ENCODE results near the gene CD34.
A peak's percentile ranks its signal among the peaks of the same experiment; 100 is the strongest.
"Not testable (repeated sequence)": the region's sequence is repeated elsewhere in the genome, so short reads cannot be mapped to it uniquely, and the experiment has no call there.

CD34 gene

DNA sequence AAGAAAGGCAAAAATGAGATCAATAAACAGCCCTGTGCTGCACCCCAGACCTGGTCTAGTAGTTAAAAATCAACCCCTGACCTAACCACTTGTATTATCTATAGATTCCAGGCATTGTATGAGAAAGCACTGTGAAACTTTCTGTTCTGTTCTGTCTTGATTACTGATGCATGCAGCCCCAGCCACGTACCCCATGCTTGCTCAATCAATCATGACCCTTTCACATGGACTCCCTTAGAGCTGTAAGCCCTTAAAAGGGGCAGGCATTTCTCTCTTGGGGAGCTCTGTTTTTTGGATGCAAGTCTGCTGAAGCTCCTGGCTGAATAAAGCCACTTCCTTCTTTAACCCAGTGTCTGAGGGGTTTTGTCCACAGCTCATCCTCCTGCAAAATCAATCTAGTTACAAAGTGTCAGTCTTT lies 24.2 kb upstream of the CD34 start:
- no peak overlapping the region for H3K27ac ChIP-seq
- H3K4me3 ChIP-seq = no peak overlapping the region

DNA sequence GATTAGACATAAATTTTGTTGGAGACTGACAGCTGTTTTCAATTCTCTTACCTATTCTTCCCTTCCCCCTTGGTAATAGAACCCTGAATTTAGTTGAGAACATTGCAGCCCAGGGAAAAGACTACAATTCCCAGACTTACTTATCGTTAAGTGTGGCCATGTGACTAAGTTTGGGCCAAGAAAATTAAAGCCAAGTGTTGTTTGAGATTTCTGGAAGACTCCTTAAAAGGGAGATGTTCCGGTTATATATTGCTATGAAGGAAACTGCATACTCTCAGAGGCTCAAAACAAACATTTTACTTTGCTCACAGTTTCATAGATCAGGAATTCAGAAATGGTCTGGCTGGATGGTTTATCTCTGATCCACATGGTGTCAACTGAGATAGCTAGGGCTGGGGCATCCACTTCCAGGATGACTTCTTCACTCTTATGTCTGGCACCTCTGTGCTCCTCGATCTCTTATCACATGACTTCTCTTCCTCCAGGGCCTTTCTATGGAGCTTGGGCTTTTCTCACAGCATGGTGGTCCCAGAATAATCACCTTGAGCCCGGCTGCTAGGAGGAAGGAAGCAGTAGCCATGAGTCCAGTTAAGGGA lies 22.4 kb upstream of the CD34 start:
- Histone ChIP-seq H3K4me3 (no peak overlapping the region), H3K27ac (no peak overlapping the region)

DNA sequence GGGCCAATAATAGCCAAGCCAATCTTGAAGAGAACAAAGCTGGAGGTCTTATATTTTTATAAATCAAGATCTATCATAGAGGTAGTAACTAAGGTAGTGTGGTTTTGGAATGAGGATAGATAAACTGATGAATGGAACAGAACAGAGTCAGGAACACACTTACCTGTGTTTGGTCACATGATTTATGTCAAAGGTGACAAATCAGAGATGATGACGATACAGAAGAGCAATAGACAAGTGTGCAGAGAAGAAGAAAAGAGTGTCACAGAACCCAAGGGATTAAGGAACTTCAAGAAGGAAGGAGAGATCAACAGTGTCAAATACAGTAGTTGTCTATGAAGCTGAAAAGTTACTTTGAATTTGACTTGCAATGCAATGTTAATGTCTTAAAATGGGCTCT lies 16.1 kb upstream of the CD34 start:
- no peak overlapping the region for H3K4me3 ChIP-seq
- H3K27ac ChIP-seq = no peak overlapping the region

DNA sequence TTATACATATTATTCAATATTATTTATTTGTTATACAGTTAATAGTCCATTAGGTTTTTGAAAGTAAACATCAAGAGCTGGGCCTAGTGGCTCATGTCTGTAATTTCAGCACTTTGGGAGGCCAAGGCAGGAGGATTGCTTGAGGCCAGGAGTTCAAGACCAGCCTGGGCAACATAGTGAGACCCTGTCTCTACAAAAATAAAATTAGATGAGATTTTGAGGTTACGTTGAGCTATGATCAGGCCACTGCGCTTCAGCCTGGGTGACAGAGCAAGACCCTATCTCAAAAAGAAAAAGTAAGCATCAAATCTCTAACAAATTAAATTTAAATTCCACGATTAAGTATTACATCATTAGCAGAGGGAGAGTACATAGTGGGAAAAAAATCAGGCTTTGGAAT lies 15.0 kb upstream of the CD34 start:
- peak overlapping the region in 2 of 21 experiments; percentile 33 to 51 for H3K27ac ChIP-seq
- not testable (repeated sequence) for H3K4me3 ChIP-seq

DNA sequence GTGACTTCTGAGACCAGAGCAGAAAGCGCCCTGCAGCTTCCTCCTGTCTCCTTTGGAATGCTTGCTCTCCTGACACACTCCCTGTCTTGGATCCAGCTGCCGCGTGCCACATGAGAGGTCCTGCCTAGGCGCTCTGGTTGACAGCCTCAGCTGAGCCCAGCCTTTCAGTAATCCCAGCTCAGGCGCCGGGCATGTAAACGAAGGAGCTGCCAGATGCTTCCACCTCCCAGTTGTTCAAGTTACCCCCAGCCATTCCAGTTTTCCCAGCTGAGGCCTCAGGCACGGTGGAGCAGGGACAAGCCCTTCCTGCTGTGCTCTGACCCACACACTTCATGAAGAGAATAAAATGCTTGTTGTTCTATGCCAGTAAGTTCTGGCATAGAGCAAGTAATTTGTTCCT lies 14.3 kb upstream of the CD34 start:
- Histone ChIP-seq H3K4me3 (no peak overlapping the region), H3K27ac (peak overlapping the region in 9 of 21 experiments; percentile 2 to 64 (median 41))

DNA sequence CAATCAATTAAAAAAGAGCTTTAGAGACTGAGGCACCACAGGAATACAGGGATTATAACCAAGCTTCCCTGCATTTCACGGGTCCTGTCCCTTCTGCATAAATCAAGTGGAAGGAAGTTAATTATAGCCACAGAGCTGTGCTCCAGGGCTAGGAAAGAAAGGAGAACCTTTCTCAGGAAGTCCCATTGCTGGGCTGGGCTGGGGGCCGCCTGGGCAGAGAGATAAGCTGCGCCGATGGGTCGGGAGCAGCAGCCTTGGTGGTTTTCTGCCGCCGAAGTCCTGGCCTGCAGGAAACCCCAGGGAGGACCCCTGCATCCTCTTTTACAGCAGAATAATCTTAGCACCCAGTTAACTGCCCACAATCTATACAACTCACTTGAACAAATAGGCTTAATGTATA lies 12.6 kb upstream of the CD34 start:
- H3K4me3 ChIP-seq = no peak overlapping the region
- H3K27ac ChIP-seq = peak overlapping the region in 2 of 21 experiments; percentile 3 to 14

DNA sequence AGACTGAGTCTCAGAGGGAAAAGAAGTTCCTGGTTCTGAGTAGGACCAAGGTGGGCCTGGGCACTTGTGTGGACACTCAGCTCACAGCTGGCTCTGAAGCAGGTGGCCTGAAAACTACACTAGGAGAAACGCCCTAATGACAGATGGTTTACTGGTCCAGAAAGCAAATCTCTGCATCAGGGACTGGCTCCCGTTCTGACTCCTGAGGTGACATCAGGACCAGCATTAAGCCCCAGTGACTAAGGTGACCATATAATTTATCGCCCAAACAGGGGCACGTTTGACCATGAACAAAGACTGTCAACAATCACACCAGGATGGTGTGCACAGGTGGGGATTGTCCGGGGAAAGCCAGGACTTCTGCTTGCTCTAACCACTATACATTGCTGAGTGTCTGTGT lies 12.2 kb upstream of the CD34 start:
- Histone ChIP-seq H3K27ac (peak overlapping the region in 3 of 21 experiments; percentile 3 to 31 (median 21)), H3K4me3 (no peak overlapping the region)

DNA sequence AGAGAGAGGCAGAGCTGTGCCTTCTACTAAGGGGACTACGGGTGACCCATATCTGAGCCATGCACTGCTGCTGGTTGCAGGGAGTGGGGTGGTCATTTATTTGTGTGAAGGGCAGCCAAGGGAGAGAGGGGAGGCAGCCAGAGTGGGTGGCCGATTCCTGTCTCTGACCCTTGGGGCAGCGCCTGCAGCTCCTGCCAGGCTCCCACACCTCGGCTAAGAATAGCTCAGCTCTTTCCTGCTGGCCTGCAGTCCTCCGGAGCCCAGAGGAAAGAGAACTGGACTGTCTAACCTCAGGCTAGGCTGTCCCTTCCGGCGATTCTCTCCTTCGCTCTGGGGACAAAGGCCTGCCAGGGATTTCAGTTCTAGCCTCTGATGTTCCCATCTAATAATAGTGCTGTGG lies 11.6 kb upstream of the CD34 start:
- H3K27ac ChIP-seq = peak overlapping the region in 3 of 21 experiments; percentile 3 to 31 (median 21)

DNA sequence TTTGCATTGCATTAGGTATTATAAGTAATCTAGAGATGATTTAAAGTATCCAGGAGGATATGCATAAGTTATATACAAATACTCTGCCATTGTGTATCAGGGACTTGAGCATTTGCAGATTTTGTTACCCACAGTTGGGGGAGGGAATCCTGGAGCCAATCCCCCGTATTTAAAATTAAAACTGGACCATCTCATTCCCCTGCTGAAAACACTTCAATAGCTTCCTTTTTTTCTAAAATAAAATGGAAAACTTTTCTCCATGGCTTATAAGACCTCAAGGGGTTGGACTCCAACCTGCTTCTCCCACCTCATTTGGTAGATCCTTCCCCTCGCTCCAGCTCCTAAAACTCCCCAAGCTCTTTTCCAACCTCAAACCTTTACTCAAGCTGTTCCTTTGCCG lies 10.4 kb upstream of the CD34 start:
- no peak overlapping the region for H3K4me3 ChIP-seq
- H3K27ac ChIP-seq = no peak overlapping the region

More for the DNA sequence above, 11.6 kb upstream of the CD34 start:
- no peak overlapping the region for H3K4me3 ChIP-seq

DNA sequence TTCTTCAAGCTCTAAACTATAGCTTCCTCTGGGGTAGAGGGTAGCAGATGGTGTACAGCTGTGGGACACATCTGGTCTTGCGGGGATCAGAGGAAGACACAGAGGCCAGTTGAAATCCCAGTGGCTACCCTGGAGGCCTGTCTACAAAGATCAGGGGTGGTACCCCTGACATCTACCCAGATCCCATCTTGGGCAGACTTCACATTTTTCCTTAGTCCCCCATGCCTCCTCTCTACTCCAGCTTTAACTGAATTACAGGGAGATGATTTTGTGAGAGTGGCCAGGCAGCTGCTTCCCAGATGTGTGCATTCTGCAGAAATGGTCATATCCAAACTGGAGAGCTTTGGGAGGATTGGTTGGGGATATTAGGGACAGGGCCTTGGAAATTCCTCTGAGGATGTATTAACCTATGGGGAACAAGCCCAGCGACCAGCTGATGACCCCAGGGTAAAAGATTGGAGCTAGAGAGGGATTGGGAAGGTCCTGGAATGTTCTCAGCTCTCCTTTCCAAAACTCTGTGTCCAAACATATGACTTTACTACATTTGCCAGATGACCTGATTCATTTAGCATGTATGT lies 9.6 kb upstream of the CD34 start:
- peak overlapping the region in 5 of 21 experiments; percentile 2 to 48 (median 25) for H3K27ac ChIP-seq
- H3K4me3 ChIP-seq = no peak overlapping the region

DNA sequence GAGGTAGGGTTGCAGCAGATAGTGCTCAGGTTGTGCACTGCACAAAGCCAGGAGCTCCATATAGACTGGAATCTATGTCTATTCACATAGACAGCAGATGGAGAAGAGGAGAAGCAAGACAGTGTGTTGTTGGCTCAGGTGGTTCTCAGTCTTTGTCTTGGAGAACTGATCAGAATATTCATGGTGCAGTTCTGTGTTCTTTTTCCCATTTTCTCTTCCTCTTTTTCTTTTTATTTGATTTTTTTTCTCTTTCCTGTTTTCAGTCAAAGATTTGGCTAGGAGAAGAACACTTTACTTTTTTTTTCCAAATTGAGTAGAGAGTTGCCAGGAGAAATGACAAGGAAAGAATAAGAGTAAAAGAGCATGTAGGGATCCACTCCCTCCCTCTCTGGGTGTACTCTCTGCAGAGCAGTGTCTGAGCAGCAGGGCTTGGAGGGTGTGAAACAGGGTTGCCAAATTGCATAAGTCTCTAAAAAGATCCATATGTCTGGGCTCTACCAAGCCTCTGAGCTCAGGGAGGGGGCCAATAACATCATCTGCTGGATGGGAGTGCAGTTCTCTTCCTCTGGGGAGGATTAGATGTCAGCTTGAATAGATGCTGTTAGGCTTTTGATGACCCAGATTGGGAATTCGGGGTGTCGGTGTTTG lies 8.7 kb upstream of the CD34 start:
- peak overlapping the region in 3 of 21 experiments; percentile 22 to 54 (median 39) for H3K27ac ChIP-seq

DNA sequence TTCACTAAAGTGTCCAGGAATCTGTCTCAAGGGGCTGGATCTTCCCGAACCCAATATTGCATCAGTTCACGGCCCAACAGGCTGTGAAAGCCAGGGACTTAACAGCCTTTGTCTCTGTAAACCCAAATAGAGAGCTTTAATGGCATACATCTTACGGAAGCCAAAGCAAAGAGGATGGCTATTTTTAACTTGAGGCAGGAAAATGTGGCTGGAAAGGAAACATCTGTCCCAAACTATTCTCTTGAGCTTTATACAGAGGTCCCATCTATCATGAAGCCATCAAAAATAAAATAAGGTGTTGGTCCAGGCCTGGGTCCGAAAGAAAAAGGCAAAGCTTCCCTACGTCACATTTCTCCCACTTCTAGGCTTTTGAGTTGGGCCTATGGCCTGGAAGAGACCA lies 7.7 kb upstream of the CD34 start:
- Histone ChIP-seq H3K27ac (peak overlapping the region in 1 of 21 experiments; percentile 11), H3K4me3 (no peak overlapping the region)

More for the DNA sequence above, 8.7 kb upstream of the CD34 start:
- H3K4me3 ChIP-seq = no peak overlapping the region

DNA sequence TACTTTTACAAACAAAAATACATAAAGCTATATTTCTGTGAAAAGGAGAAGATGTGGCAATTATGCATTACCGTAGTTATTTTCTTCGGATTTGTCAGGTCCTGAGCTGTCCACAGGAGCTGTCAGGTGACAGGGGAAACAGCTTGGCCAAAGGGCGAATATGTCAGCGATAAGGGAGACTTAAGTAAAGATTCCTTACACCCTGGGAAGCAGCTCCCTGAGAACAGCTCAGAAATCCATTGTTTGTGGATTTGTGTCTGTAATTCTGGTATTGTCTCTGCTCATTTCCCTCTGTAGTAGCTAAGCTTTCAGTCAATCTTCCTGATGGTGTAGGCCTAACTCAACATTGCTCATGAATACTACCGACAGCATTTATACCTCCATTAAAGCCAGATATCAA lies 7.1 kb upstream of the CD34 start:
- no peak overlapping the region for H3K4me3 ChIP-seq
- H3K27ac ChIP-seq = peak overlapping the region in 2 of 21 experiments; percentile 11 to 17

DNA sequence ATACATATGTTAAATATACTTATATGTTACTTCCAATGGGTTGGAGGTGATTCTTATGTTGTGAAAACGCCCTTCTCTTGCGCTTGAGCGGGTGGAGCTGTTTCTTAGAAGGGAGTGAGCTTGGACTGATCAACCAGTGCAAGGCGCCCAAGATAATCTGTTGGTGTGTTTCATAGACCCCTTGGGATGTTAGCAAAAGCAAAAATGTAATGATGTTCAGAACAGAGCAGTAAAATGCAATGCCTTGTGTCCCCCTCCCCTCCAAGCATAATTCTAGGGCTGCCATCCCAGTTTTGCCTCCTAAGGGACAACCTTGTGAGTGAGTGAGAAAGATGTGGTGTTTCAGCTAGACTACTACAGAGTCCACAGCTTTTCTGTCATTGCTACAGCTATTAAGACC lies 6.2 kb upstream of the CD34 start:
- Histone ChIP-seq H3K27ac (peak overlapping the region in 1 of 21 experiments; percentile 12), H3K4me3 (no peak overlapping the region)

DNA sequence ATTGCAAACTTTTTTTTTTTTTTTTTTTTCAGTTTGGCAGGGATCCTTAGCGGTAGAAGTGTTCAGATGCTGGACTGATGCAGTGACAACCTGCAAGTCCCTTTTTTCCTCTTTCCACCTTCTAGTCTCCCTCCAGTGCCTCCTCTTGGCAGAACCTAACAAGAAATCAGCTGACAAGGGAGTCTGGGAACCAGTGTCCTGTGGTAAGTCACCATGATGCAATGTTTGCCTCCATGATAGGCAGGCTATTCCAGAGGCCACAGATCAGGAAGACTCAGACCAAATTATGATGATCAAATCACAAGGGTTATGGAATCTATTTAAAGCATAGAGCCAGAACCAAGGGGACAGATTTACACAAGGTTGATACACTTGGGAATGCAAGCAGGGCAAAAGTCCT lies 3.0 kb upstream of the CD34 start:
- no peak overlapping the region for H3K27ac ChIP-seq

DNA sequence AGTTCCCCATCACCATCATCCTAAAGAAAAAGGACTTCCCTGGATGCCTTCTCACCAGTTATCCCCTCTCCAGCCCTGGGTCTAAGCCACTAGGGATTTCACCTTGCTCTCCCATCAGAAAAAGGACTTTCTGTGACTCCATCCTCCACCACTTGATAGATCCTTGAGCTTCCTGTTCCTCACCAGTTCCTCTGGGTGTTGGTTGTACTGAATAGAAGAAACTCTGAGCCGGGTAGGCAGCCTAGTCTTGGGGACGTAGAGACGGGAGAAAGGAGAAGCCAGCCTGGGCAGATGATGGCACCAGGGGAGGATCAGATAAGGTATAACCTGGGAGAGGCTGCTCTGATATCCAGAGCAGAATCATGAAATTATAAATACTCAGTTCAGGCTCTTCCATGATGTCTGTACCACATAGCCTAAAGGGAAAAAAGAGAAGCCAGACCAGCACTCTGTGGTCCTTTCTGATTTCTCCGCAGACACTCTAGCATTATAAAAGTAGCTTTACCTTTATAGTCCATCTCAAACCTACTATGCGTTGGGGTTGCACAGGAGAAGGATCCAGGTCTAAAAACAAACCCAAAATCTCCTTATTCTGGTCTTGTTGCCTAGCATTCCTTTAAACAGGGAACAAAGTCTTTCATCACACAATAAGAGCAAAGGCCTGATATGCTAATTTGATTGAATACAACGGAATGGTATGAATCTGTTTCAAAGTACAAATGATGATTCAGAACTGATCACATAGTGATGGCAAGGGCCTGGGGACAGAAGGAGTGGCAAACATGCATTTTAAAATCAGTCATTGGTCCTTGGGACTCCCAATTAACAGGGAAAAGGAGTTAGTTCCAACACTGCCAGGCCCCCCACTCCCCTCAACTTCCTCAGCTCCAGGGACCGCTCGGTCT lies 1.2 kb upstream of the CD34 start:
- Histone ChIP-seq H3K27ac (peak overlapping the region in 7 of 21 experiments; percentile 2 to 80 (median 28)), H3K4me3 (no peak overlapping the region)

More for the DNA sequence above, 3.0 kb upstream of the CD34 start:
- no peak overlapping the region for H3K4me3 ChIP-seq

DNA sequence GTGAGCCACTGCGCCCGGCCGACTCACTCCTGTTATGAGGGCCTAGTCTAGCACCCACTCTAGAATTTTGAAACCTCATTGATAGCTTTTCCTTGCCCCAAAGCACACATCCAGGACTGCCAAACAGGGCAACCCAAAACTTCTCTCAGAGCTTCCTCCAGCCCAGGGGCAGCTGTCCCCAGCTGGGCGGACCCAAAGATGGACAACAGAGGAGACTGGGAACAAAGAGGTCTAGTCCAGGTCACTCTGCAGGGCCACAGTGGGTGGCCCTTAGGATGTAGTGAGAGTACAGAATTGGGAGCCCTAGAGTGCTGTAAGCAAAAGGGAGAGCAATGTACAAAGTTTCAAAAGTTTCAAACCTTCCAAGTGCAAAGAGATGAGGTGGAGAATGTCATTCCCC lies 1.2 kb downstream of the CD34 start:
- peak overlapping the region in 4 of 7 experiments; percentile 34 to 38 (median 34) for H3K4me3 ChIP-seq
- peak overlapping the region in 12 of 21 experiments; percentile 10 to 81 (median 58) for H3K27ac ChIP-seq

DNA sequence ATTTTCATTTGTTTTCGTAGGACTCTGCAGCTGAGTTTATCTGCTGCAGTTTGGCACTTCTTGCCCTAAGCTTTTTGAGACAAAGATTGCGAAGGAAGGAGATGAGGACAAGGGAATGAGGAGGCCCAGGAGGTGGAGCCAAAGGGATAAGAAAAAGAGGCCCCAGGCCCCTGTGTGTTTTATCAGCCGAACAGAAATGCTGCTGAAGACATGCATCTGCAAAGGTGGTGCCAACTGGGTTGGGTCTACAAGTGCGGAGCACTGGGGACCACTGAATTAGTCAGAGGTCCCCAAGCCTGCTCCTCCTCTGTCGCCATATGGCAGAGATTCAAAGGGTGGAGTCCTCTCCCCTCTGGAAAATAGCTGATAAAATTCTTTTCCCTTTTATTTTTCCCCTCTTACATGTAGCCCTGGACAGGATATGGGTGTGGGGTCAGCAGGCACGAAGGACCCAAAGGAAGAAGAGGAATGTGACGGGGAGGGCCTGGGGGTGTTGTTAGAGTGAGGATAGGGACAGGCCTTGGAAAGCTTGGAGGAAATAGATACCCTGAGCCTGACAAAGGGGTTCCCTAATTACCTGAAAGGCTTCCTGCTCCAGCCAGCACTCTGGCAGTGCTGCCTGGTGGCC lies 2.7 kb downstream of the CD34 start:
- H3K4me3 ChIP-seq = no peak overlapping the region
- H3K27ac ChIP-seq = peak overlapping the region in 14 of 21 experiments; percentile 6 to 81 (median 52)

DNA sequence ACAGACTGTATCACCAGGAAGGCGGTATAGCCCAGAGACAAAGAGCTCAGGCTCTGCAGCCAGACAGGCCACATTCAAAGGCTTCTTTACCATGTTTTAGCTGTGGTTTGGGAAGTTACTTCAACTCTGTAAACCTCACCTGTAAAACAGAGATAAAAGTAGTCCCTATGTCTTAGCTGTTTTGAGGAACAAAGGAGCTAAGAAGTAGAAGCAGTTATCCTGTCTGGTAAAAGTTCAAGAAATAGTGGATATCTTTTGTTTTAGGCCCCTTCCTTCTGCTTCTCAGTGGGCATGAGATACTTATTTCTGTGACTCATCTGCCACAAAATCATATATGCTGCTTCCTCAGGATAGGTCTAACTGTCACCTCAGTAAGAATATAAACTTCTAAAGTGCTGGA lies 6.5 kb downstream of the CD34 start:
- H3K4me3 ChIP-seq = no peak overlapping the region
- peak overlapping the region in 2 of 21 experiments; percentile 1 to 28 for H3K27ac ChIP-seq

DNA sequence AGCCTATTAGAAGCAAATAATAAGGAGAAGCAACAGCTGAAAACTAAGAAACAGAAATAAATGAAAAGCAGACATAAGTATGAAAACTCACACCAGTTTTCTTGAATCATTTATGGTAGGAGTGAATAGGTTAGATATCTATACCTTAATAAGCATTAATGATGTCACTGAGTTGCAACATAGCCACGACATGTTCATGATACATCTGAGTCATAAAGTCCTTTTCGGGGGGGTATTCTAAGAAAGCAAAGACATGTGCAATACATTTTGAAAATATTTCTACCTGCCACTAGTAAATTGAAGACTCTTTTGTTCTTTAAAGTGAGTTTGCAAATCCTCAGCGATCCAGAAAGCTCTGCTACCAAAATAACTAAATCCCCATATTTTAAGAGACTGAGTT lies 7.2 kb downstream of the CD34 start:
- H3K4me3 ChIP-seq = no peak overlapping the region
- peak overlapping the region in 2 of 21 experiments; percentile 1 to 28 for H3K27ac ChIP-seq

Data from skin epidermis (tissue), 12 donors.